PFSK-1 (cell line): Measurements from ENCODE around the gene SAT1.

Experiments
- FOXP2 ChIP-seq: optimal IDR thresholded peaks from 2 replicates; pipeline ENCODE3; 2011; ENCODE audit warnings: borderline replicate concordance, control low read depth, inconsistent platforms; ENCODE audit not compliant: insufficient read depth; ENCODE audit errors: extremely low read length, extremely low read depth
- POLR2AphosphoS5 ChIP-seq: IDR thresholded peaks from 2 replicates; pipeline ENCODE4 v1.6.1; 2012; ENCODE audit warnings: low read depth, mild to moderate bottlenecking, control low read depth, low read length, moderate library complexity
- SIN3A ChIP-seq: IDR thresholded peaks from 2 replicates; pipeline ENCODE4 v1.6.1; 2012; ENCODE audit warnings: mild to moderate bottlenecking, low read length, moderate library complexity, borderline replicate concordance; ENCODE audit not compliant: insufficient read depth
- TAF1 ChIP-seq: IDR thresholded peaks from 2 replicates; pipeline ENCODE4 v1.6.1; 2012; ENCODE audit warnings: low read length, control low read depth, borderline replicate concordance; ENCODE audit not compliant: insufficient read depth
- TF ChIP-seq, protein P1 (sequence below), 2 experiments: IDR thresholded peaks; 2 replicates each; pipeline versions ENCODE4 v1.6.1 to v1.8.0; 2011 to 2012; ENCODE audit warnings: low read depth in 2 of 2, low read length in 2 of 2, control low read depth in 1 of 2, inconsistent platforms in 1 of 2, mild to moderate bottlenecking in 1 of 2, moderate library complexity in 1 of 2; ENCODE audit not compliant: insufficient read depth in 1 of 2

DNA sequence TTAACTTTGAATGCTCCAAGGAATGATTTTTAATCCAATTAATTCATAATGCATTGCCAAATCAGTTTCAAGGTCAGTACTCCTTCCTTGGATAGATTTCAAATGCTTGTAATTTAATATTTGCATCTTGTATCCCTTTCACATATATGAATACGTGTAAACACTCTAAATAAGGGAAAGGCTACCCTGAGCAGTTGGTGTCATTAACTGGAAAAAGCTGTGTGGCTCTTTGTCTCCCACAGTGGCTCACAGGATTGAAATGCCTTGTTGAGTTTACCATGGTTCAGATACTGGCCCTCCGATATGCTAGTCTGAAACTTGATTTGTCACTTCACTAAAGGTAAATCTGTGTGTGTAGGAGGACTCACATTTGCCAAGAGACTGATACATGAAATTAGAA is 23.2 kb upstream of the SAT1 start:
- TF ChIP-seq TAF1 (no peak), POLR2AphosphoS5 (no peak), SIN3A (no peak), FOXP2 (no peak)
- TF ChIP-seq, protein P1, sequence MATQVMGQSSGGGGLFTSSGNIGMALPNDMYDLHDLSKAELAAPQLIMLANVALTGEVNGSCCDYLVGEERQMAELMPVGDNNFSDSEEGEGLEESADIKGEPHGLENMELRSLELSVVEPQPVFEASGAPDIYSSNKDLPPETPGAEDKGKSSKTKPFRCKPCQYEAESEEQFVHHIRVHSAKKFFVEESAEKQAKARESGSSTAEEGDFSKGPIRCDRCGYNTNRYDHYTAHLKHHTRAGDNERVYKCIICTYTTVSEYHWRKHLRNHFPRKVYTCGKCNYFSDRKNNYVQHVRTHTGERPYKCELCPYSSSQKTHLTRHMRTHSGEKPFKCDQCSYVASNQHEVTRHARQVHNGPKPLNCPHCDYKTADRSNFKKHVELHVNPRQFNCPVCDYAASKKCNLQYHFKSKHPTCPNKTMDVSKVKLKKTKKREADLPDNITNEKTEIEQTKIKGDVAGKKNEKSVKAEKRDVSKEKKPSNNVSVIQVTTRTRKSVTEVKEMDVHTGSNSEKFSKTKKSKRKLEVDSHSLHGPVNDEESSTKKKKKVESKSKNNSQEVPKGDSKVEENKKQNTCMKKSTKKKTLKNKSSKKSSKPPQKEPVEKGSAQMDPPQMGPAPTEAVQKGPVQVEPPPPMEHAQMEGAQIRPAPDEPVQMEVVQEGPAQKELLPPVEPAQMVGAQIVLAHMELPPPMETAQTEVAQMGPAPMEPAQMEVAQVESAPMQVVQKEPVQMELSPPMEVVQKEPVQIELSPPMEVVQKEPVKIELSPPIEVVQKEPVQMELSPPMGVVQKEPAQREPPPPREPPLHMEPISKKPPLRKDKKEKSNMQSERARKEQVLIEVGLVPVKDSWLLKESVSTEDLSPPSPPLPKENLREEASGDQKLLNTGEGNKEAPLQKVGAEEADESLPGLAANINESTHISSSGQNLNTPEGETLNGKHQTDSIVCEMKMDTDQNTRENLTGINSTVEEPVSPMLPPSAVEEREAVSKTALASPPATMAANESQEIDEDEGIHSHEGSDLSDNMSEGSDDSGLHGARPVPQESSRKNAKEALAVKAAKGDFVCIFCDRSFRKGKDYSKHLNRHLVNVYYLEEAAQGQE (IDR thresholded peaks at IDR 0.05; ENCODE audit: insufficient read depth in 1 of 2, low read depth in 2 of 2, low read length in 2 of 2): no peak
